ENCODE measurements around the gene C3orf38. TPM values are rescaled to one million over a fixed set of nuclear protein-coding genes. Genes with fewer than 3 reads are reported as not detected.

Gene C3orf38
- total and polyA plus RNA-seq, 2 experiments from 2014 or later: 22.2 to 30.5 TPM

GRCh38 chr3:88166419-88166971 is 16.7 kb downstream of the C3orf38 start:
- Histone ChIP-seq H4K20me1 (replicated peaks; ENCODE audit: insufficient read depth) (no peaks in the 10 kb centered on the region; the same call in 1 of the 2 replicates), H3F3A (replicated peaks; ENCODE audit: low read depth) (no peaks in the 10 kb centered on the region), H3K4me1 (ENCODE audit: insufficient read depth) (no peaks in the 10 kb centered on the region), H3K9me2 (ENCODE audit: insufficient read depth) (no peaks in the 10 kb centered on the region), H3K36me3 (ENCODE audit: insufficient read depth) (peaks cover 3% of the 10 kb centered on the region; the same call in 1 of the 2 replicates), H3K27ac (ENCODE audit: low read depth) (no peak overlapping the region), H3K4me2 (no peak overlapping the region), H3K79me2 (replicated peaks; ENCODE audit: insufficient read depth) (peaks cover 10% of the 10 kb centered on the region; the same call in 1 of the 2 replicates), H2AFZ (no peak overlapping the region), H3K27me3 (ENCODE audit: insufficient read depth) (no peaks in the 10 kb centered on the region), H3K4me3 (no peak overlapping the region)
- Mint-ChIP-seq H3K27ac (no peak overlapping the region), H3K36me3 (ENCODE audit: low read depth) (peaks cover 30% of the 10 kb centered on the region; the same call in 2 of the 3 replicates), H3K4me3 (no peak overlapping the region), H3K4me1 (no peaks in the 10 kb centered on the region), H3K27me3 (ENCODE audit: insufficient read depth, low read depth, poor library complexity) (peaks cover 3% of the 10 kb centered on the region), H3K9me3 (no peaks in the 10 kb centered on the region)
- DNase-seq (ENCODE audit: low spot score): no peak
- ATAC-seq: no peak
- TF ChIP-seq EZH2phosphoT487 (IDR thresholded peaks at IDR 0.05; ENCODE audit: unreplicated experiment) (no peak), STAT1 (IDR thresholded peaks at IDR 0.05; ENCODE audit: unreplicated experiment) (no peak), EZH2 (IDR thresholded peaks at IDR 0.05; ENCODE audit: low read depth, unreplicated experiment) (no peak)

- peaks cover 3% of the 10 kb centered on the region for H3K27me3 Mint-ChIP-seq (ENCODE audit: insufficient read depth, low read depth, poor library complexity)
- peaks cover 27% of the 10 kb centered on the region; the same call in 2 of the 3 replicates for H3K36me3 Mint-ChIP-seq (ENCODE audit: low read depth)
- Histone ChIP-seq H4K20me1 (replicated peaks; ENCODE audit: insufficient read depth) (no peaks in the 10 kb centered on the region; the same call in 1 of the 2 replicates), H3K27me3 (ENCODE audit: insufficient read depth) (no peaks in the 10 kb centered on the region), H2AFZ (no peak overlapping the region), H3K27ac (ENCODE audit: low read depth) (no peak overlapping the region), H3K9me2 (ENCODE audit: insufficient read depth) (no peaks in the 10 kb centered on the region), H3K4me3 (no peak overlapping the region), H3K79me2 (replicated peaks; ENCODE audit: insufficient read depth) (peaks cover 6% of the 10 kb centered on the region; the same call in 1 of the 2 replicates), H3F3A (replicated peaks; ENCODE audit: low read depth) (no peaks in the 10 kb centered on the region), H3K36me3 (ENCODE audit: insufficient read depth) (peaks cover 3% of the 10 kb centered on the region; the same call in 1 of the 2 replicates), H3K4me2 (no peak overlapping the region), H3K4me1 (ENCODE audit: insufficient read depth) (no peaks in the 10 kb centered on the region)
- H3K4me1 Mint-ChIP-seq: no peaks in the 10 kb centered on the region
- no peak overlapping the region for H3K4me3 Mint-ChIP-seq
- H3K27ac Mint-ChIP-seq: no peak overlapping the region
- DNase-seq (ENCODE audit: low spot score): no peak
- no peak for ATAC-seq
- no peaks in the 10 kb centered on the region for H3K9me3 Mint-ChIP-seq
- TF ChIP-seq POLR2AphosphoS5 (IDR thresholded peaks at IDR 0.05; ENCODE audit: low read depth) (no peak), NANOG (IDR thresholded peaks at IDR 0.05; ENCODE audit: borderline replicate concordance) (no peak), CREB1 (CRISPR knock-in tag; IDR thresholded peaks at IDR 0.05; ENCODE audit: low read depth) (no peak), ZNF114 (CRISPR knock-in tag; IDR thresholded peaks at IDR 0.05) (no peak), ZNF331 (CRISPR knock-in tag; IDR thresholded peaks at IDR 0.05; ENCODE audit: low read depth) (no peak), STAT1 (IDR thresholded peaks at IDR 0.05; ENCODE audit: unreplicated experiment) (no peak), JUNB (IDR thresholded peaks at IDR 0.05; ENCODE audit: unreplicated experiment) (no peak), EZH2 (IDR thresholded peaks at IDR 0.05; ENCODE audit: low read depth, unreplicated experiment) (no peak), ETS1 (IDR thresholded peaks at IDR 0.05) (no peak)
- TF ChIP-seq, protein P1, sequence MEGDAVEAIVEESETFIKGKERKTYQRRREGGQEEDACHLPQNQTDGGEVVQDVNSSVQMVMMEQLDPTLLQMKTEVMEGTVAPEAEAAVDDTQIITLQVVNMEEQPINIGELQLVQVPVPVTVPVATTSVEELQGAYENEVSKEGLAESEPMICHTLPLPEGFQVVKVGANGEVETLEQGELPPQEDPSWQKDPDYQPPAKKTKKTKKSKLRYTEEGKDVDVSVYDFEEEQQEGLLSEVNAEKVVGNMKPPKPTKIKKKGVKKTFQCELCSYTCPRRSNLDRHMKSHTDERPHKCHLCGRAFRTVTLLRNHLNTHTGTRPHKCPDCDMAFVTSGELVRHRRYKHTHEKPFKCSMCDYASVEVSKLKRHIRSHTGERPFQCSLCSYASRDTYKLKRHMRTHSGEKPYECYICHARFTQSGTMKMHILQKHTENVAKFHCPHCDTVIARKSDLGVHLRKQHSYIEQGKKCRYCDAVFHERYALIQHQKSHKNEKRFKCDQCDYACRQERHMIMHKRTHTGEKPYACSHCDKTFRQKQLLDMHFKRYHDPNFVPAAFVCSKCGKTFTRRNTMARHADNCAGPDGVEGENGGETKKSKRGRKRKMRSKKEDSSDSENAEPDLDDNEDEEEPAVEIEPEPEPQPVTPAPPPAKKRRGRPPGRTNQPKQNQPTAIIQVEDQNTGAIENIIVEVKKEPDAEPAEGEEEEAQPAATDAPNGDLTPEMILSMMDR (conservative IDR thresholded peaks at IDR 0.05; ENCODE audit: low read depth in 2 of 2): no peak
- TF ChIP-seq, protein P2, sequence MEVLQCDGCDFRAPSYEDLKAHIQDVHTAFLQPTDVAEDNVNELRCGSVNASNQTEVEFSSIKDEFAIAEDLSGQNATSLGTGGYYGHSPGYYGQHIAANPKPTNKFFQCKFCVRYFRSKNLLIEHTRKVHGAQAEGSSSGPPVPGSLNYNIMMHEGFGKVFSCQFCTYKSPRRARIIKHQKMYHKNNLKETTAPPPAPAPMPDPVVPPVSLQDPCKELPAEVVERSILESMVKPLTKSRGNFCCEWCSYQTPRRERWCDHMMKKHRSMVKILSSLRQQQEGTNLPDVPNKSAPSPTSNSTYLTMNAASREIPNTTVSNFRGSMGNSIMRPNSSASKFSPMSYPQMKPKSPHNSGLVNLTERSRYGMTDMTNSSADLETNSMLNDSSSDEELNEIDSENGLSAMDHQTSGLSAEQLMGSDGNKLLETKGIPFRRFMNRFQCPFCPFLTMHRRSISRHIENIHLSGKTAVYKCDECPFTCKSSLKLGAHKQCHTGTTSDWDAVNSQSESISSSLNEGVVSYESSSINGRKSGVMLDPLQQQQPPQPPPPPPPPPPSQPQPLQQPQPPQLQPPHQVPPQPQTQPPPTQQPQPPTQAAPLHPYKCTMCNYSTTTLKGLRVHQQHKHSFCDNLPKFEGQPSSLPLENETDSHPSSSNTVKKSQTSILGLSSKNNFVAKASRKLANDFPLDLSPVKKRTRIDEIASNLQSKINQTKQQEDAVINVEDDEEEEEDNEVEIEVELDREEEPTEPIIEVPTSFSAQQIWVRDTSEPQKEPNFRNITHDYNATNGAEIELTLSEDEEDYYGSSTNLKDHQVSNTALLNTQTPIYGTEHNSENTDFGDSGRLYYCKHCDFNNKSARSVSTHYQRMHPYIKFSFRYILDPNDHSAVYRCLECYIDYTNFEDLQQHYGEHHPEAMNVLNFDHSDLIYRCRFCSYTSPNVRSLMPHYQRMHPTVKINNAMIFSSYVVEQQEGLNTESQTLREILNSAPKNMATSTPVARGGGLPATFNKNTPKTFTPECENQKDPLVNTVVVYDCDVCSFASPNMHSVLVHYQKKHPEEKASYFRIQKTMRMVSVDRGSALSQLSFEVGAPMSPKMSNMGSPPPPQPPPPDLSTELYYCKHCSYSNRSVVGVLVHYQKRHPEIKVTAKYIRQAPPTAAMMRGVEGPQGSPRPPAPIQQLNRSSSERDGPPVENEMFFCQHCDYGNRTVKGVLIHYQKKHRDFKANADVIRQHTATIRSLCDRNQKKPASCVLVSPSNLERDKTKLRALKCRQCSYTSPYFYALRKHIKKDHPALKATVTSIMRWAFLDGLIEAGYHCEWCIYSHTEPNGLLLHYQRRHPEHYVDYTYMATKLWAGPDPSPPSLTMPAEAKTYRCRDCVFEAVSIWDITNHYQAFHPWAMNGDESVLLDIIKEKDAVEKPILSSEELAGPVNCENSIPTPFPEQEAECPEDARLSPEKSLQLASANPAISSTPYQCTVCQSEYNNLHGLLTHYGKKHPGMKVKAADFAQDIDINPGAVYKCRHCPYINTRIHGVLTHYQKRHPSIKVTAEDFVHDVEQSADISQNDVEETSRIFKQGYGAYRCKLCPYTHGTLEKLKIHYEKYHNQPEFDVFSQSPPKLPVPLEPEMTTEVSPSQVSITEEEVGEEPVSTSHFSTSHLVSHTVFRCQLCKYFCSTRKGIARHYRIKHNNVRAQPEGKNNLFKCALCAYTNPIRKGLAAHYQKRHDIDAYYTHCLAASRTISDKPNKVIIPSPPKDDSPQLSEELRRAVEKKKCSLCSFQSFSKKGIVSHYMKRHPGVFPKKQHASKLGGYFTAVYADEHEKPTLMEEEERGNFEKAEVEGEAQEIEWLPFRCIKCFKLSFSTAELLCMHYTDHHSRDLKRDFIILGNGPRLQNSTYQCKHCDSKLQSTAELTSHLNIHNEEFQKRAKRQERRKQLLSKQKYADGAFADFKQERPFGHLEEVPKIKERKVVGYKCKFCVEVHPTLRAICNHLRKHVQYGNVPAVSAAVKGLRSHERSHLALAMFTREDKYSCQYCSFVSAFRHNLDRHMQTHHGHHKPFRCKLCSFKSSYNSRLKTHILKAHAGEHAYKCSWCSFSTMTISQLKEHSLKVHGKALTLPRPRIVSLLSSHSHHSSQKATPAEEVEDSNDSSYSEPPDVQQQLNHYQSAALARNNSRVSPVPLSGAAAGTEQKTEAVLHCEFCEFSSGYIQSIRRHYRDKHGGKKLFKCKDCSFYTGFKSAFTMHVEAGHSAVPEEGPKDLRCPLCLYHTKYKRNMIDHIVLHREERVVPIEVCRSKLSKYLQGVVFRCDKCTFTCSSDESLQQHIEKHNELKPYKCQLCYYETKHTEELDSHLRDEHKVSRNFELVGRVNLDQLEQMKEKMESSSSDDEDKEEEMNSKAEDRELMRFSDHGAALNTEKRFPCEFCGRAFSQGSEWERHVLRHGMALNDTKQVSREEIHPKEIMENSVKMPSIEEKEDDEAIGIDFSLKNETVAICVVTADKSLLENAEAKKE (CRISPR knock-in tag; IDR thresholded peaks at IDR 0.05): no peak
These were observed 17.4 kb downstream of the C3orf38 start for GRCh38 chr3:88167173-88167572.

Measured in GM23338 (cell line).